ENCODE results near the gene HS3ST3A1.

Gene HS3ST3A1

DNA sequence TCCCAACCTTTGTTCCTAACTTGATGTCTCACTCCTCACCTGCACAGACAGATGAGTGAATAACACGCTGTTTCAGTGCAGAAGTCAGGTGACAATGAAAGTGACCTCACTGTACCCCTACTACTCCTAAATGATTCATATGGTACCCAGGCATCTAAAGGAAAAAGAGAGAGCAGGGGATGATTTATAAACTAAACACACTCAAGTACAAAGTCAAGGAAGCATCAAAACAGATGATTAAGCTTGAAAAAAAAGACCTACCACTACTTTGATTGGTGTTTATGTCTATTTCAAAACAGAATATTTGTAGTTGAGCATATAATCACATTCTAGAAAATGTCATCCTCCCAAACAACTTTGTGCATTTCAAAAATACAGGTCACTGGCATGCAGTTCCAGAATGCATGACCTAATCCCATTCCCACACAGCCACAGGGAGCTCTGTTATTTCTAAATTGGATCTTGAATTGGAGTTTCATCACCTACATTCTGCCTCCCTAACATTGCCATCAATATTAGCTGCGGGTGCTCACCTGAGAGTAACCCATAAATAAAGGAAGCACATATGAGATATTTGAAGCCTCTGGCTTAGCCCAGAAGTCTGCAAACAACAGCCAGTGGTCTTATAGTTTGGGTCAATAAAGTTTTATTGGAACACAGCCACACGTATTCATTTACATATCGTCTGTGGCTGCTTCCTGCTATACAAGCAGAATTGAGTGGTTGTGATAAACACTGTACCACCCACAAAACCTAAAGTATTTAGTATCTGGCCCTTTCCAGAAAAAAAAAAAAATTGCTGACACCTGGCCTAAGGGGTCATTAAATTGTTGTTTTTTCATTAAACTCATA is 14.0 kb downstream of the HS3ST3A1 start:
- TF ChIP-seq, protein P1, sequence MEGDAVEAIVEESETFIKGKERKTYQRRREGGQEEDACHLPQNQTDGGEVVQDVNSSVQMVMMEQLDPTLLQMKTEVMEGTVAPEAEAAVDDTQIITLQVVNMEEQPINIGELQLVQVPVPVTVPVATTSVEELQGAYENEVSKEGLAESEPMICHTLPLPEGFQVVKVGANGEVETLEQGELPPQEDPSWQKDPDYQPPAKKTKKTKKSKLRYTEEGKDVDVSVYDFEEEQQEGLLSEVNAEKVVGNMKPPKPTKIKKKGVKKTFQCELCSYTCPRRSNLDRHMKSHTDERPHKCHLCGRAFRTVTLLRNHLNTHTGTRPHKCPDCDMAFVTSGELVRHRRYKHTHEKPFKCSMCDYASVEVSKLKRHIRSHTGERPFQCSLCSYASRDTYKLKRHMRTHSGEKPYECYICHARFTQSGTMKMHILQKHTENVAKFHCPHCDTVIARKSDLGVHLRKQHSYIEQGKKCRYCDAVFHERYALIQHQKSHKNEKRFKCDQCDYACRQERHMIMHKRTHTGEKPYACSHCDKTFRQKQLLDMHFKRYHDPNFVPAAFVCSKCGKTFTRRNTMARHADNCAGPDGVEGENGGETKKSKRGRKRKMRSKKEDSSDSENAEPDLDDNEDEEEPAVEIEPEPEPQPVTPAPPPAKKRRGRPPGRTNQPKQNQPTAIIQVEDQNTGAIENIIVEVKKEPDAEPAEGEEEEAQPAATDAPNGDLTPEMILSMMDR (conservative IDR thresholded peaks at IDR 0.05; ENCODE audit: low read depth, low read length): no peak
- no peak for DNase-seq (ENCODE audit: low read depth)
- no peak overlapping the region for H3K4me3 ChIP-seq (ENCODE audit: low read depth, low read length)

DNA sequence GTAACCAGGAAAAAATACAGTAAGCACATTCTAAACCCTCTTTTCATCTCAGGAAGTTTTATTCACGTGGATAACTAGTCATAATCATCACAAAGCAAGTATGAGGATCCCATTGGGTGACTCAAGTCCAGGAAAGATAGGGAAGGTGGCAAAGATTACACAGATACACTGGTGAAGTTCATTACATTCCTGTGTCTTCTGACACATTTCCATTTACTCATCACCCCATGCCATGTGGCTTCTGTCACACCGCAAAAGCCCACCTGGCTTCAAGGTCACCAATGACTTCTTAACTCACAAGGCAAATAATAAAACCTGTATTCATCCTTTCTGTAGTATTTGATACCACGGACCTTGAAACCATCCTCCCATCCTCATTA is 17.0 kb downstream of the HS3ST3A1 start:
- no peak overlapping the region for H3K4me3 ChIP-seq (ENCODE audit: low read depth, low read length)
- TF ChIP-seq, protein P1 (conservative IDR thresholded peaks at IDR 0.05; ENCODE audit: low read depth, low read length): no peak
- DNase-seq (ENCODE audit: low read depth): no peak

- TF ChIP-seq, protein P1 (conservative IDR thresholded peaks at IDR 0.05; ENCODE audit: low read depth, low read length): no peak
- H3K4me3 ChIP-seq (ENCODE audit: low read depth, low read length): no peak overlapping the region
- no peak for DNase-seq (ENCODE audit: low read depth)
Observed at GRCh38 chr17:13583996-13584700, 17.6 kb downstream of the HS3ST3A1 start.

GRCh38 chr17:13582776-13583547 is 18.8 kb downstream of the HS3ST3A1 start:
- H3K4me3 ChIP-seq (ENCODE audit: low read depth, low read length): no peak overlapping the region
- DNase-seq (ENCODE audit: low read depth): no peak
- TF ChIP-seq, protein P1 (conservative IDR thresholded peaks at IDR 0.05; ENCODE audit: low read depth, low read length): no peak

DNA sequence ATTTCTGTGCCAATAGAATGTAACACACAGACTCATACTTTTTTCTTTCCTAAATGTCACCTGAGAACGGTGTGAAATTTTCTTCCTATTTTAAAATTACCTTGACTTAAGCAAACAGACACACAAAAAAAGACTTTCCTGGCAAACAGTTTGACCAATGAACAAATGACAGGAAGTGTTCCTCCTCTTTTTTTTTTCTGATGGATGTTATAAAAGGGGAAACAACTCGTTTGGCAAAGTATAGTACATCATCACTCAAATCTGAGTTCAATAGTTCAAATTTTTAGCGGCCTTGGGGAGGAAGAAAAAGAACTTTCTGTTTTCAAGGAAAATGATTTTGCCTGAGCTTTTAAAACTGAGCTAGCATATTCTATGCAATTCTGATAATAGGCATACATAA is 19.8 kb downstream of the HS3ST3A1 start:
- DNase-seq (ENCODE audit: low read depth): peak; percentile 84
- no peak overlapping the region for H3K4me3 ChIP-seq (ENCODE audit: low read depth, low read length)
- TF ChIP-seq, protein P1 (conservative IDR thresholded peaks at IDR 0.05; ENCODE audit: low read depth, low read length): no peak

DNA sequence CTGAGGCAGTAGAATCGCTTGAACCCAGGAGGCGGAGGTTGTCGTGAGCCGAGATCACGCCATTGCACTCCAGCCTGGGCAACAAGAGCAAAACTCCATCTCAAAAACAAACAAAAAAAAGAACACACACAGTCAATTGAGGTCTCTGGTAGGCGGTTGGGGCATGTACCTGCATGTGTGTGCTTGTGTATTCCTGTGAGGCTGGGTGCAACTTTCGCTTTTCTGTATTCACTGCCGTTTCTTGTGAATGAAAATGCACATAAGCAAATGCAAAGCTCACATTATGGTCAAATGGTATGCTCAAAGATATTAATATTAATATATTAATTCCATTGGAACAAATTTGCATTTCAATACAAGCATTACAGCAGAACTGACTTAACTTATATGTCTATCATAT is 20.9 kb downstream of the HS3ST3A1 start:
- no peak for DNase-seq (ENCODE audit: low read depth)
- H3K4me3 ChIP-seq (ENCODE audit: low read depth, low read length): no peak overlapping the region
- TF ChIP-seq, protein P1 (conservative IDR thresholded peaks at IDR 0.05; ENCODE audit: low read depth, low read length): no peak
